Choroid plexus epithelial cell (primary cell): ENCODE results near the gene RET.

Experiments used
- DNase-seq: peaks from one replicate; pipeline ENCODE4 v3.0.0-alpha.2; 2010; ENCODE audit warnings: low read depth
- H3K4me3 ChIP-seq: 2 replicates; pipeline ENCODE4 v1.5.1; 2011; ENCODE audit warnings: low read depth, mild to moderate bottlenecking, control low read depth, low read length, moderate library complexity
- TF ChIP-seq, protein P1 (sequence below): conservative IDR thresholded peaks from 2 replicates; pipeline ENCODE4 v1.5.1; 2011; ENCODE audit warnings: low read depth, mild to moderate bottlenecking, control low read depth, inconsistent platforms, low read length, moderate library complexity

The RET gene

DNA sequence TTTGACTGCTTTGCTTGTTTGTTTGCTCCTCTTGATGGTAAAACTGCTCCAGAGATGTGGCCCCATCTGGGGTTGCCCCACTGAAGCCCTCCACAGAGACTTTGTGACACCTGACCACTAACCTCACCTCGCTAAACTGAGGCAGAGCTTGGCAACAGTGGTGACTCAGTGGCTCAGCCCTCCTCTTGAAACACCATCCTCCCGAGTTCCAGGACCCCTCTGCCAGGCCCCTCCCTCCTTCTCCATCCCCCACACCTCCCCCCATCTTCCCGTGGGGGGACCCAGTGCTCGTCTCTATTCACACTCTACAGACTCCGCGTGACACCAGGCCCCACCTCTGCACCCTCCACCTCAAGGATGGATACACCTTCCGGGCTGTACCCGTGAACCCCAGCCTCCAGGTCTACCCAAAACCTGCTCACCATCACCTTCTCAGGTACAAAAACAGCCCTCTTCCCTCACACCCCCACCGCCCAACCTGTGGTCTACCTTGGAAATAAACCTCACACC, 19.0 kb upstream of the RET start:
- TF ChIP-seq, protein P1, sequence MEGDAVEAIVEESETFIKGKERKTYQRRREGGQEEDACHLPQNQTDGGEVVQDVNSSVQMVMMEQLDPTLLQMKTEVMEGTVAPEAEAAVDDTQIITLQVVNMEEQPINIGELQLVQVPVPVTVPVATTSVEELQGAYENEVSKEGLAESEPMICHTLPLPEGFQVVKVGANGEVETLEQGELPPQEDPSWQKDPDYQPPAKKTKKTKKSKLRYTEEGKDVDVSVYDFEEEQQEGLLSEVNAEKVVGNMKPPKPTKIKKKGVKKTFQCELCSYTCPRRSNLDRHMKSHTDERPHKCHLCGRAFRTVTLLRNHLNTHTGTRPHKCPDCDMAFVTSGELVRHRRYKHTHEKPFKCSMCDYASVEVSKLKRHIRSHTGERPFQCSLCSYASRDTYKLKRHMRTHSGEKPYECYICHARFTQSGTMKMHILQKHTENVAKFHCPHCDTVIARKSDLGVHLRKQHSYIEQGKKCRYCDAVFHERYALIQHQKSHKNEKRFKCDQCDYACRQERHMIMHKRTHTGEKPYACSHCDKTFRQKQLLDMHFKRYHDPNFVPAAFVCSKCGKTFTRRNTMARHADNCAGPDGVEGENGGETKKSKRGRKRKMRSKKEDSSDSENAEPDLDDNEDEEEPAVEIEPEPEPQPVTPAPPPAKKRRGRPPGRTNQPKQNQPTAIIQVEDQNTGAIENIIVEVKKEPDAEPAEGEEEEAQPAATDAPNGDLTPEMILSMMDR, result no peak
- no peak for DNase-seq
- H3K4me3 ChIP-seq, result no peak overlapping the region

- H3K4me3 ChIP-seq, result no peak overlapping the region
- DNase-seq, result no peak
- TF ChIP-seq, protein P1, result no peak
These were observed 18.0 kb upstream of the RET start for GRCh38 chr10:43058716-43059335.

DNA sequence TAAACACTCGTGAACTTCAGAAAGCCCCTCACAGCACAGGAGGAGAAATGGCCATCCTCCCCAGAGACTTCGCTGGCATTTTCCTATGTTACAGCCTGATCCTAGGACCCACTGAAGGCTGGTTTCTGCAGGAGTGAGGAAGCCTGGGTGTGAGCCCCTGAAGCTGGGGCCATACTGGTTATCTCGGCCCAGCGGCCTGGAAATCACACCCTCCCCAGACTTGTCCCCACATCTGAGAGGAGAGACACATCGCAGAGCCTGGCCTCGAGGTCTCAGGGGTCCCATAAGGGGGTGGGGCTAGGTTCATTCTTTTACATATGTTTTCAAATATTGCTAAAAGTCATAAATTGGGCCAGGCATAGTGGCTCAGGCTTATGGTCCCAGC, 17.5 kb upstream of the RET start:
- H3K4me3 ChIP-seq, result no peak overlapping the region
- no peak for DNase-seq
- TF ChIP-seq, protein P1, result no peak

GRCh38 chr10:43059828-43060227, 17.0 kb upstream of the RET start:
- no peak for DNase-seq
- TF ChIP-seq, protein P1, result no peak
- no peak overlapping the region for H3K4me3 ChIP-seq

- TF ChIP-seq, protein P1, result no peak
- no peak for DNase-seq
- no peak overlapping the region for H3K4me3 ChIP-seq
These were observed 16.6 kb upstream of the RET start for GRCh38 chr10:43060291-43060690.

DNA sequence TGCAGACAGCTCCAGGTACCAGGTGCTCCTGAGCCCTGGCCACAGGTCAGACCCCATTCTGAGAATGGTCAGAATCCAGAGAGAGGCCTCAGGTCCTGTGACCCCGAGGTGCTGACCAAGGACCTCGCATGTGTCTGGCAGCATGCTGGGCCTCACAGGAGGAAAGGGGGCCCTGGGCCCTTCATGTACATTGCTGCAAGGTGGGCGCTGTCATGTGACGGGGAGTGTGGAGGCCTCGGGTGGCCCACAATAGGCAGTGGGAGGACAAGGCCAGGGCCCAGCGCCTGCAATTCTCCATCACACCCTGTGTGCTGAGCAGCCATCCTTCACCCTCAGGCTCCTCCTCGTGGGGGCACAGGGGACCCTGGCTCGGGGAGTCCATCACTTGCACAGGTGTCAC, 15.5 kb upstream of the RET start:
- TF ChIP-seq, protein P1, result no peak
- no peak overlapping the region for H3K4me3 ChIP-seq
- DNase-seq, result no peak

- DNase-seq, result no peak
- H3K4me3 ChIP-seq, result no peak overlapping the region
- TF ChIP-seq, protein P1, result no peak
These were observed 15.1 kb upstream of the RET start for GRCh38 chr10:43061760-43062159.
